HepG2 (cell line): ENCODE data around the gene KLF16. TPM values are rescaled to one million over a fixed set of nuclear protein-coding genes. Genes with fewer than 3 reads are reported as not detected.

Experiments used
- AHR ChIP-seq: IDR thresholded peaks from 2 replicates; pipeline ENCODE4 v1.6.1; 2018; ENCODE audit warnings: missing genetic modification reagents, missing compliant biosample characterization
- ATM ChIP-seq: fragments of 450-650 bp; IDR thresholded peaks from 2 replicates; pipeline ENCODE4 v1.7.1; 2017; ENCODE audit warnings: mild to moderate bottlenecking, borderline replicate concordance
- CEBPB ChIP-seq: IDR thresholded peaks from 2 replicates; pipeline ENCODE4 v1.6.1; 2011; ENCODE audit warnings: low read depth, low read length, improper control_type of control experiment, borderline replicate concordance
- DMTF1 ChIP-seq: sonication (generic); formaldehyde crosslinking; IDR thresholded peaks from 2 replicates; pipeline ENCODE4 v1.4.0; 2020; ENCODE audit warnings: mild to moderate bottlenecking, missing genetic modification reagents
- ELF4 ChIP-seq: sonication (generic); formaldehyde crosslinking; IDR thresholded peaks from 2 replicates; pipeline ENCODE4 v1.5.0; 2020; ENCODE audit warnings: missing genetic modification reagents, mild to moderate bottlenecking, moderate library complexity, borderline replicate concordance
- FOXA1 ChIP-seq, 2 experiments: fragments of 450-650 bp in 1 of 2; sonication (generic) in 1 of 2; formaldehyde crosslinking in 1 of 2; IDR thresholded peaks; 2 replicates each; pipeline versions ENCODE4 v1.4.0 to v1.6.1; 2016 to 2020; ENCODE audit warnings: missing genetic modification reagents in 1 of 2
- HOXA7 ChIP-seq: sonication (generic); formaldehyde crosslinking; IDR thresholded peaks from 2 replicates; pipeline ENCODE4 v1.8.1; 2022; ENCODE audit warnings: mild to moderate bottlenecking, missing genetic modification reagents, moderate library complexity
- MATR3 ChIP-seq: sonication (generic); formaldehyde crosslinking; IDR thresholded peaks from 2 replicates; pipeline ENCODE4 v1.4.0; 2020; ENCODE audit warnings: missing genetic modification reagents
- MIXL1 ChIP-seq: IDR thresholded peaks from 2 replicates; pipeline ENCODE4 v1.6.1; 2016
- MYC ChIP-seq: sonication (generic); formaldehyde crosslinking; IDR thresholded peaks from 2 replicates; pipeline ENCODE4 v1.9.0; 2021; ENCODE audit warnings: missing genetic modification reagents, borderline replicate concordance
- SALL2 ChIP-seq: sonication (generic); formaldehyde crosslinking; IDR thresholded peaks from 2 replicates; pipeline ENCODE4 v1.8.1; 2023; ENCODE audit warnings: mild to moderate bottlenecking, missing genetic modification reagents, inconsistent platforms
- SIN3B ChIP-seq: fragments of 150-350 bp; IDR thresholded peaks from 2 replicates; pipeline ENCODE4 v1.6.1; 2014; ENCODE audit warnings: low read length
- SRF ChIP-seq: IDR thresholded peaks from 2 replicates; pipeline ENCODE4 v1.6.1; 2011; ENCODE audit warnings: mild to moderate bottlenecking, low read depth, low read length, moderate library complexity
- TBL1XR1 ChIP-seq: fragments of 150-350 bp; IDR thresholded peaks from 2 replicates; pipeline ENCODE4 v1.6.1; 2014; ENCODE audit warnings: borderline replicate concordance, low read length; ENCODE audit not compliant: partially characterized antibody
- ZBTB14 ChIP-seq: sonication (generic); formaldehyde crosslinking; IDR thresholded peaks from 2 replicates; pipeline ENCODE4 v1.4.0; 2020; ENCODE audit warnings: missing genetic modification reagents
- ZBTB7A ChIP-seq: sonication (generic); formaldehyde crosslinking; IDR thresholded peaks from 2 replicates; pipeline ENCODE4 v1.8.0; 2022; ENCODE audit warnings: mild to moderate bottlenecking, missing genetic modification reagents
- ZBTB8A ChIP-seq: sonication (generic); formaldehyde crosslinking; IDR thresholded peaks from 2 replicates; pipeline ENCODE4 v1.4.0; 2020; ENCODE audit warnings: mild to moderate bottlenecking, low read depth, missing genetic modification reagents, borderline replicate concordance
- ZFX ChIP-seq: sonication (generic); formaldehyde crosslinking; IDR thresholded peaks from 2 replicates; pipeline ENCODE4 v1.4.0; 2020; ENCODE audit warnings: mild to moderate bottlenecking, low read depth, missing genetic modification reagents, moderate library complexity
- ZMYM3 ChIP-seq: sonication (generic); formaldehyde crosslinking; IDR thresholded peaks from 2 replicates; pipeline ENCODE4 v1.5.1; 2020; ENCODE audit warnings: mild to moderate bottlenecking, missing genetic modification reagents
- ZNF563 ChIP-seq: sonication (generic); formaldehyde crosslinking; IDR thresholded peaks from 2 replicates; pipeline ENCODE4 v1.8.0; 2022; ENCODE audit warnings: mild to moderate bottlenecking, moderate library complexity, missing genetic modification reagents
- ZNF616 ChIP-seq: sonication (generic); formaldehyde crosslinking; IDR thresholded peaks from 2 replicates; pipeline ENCODE4 v1.5.0; 2020; ENCODE audit warnings: low read depth, mild to moderate bottlenecking, missing genetic modification reagents
- ZNF629 ChIP-seq: sonication (generic); formaldehyde crosslinking; conservative IDR thresholded peaks from 2 replicates; pipeline ENCODE4 v1.5.0; 2020; ENCODE audit warnings: missing genetic modification reagents
- ZNF788 ChIP-seq: sonication (generic); formaldehyde crosslinking; IDR thresholded peaks from 2 replicates; pipeline ENCODE4 v1.5.0; 2020; ENCODE audit warnings: mild to moderate bottlenecking, missing genetic modification reagents, borderline replicate concordance
- polyA plus RNA-seq, 8 experiments: library from polyadenylated mRNA; depleted of rRNA in 3 of 8; stranded (reverse) in 7 of 8; unstranded in 1 of 8; fragments of >200 nt; fragmentation: Illumina TruSeq in 4 of 8; extraction: Trizol in 4 of 8; gene quantifications; 2 replicates each; pipeline versions ENCODE4 v1.2.1 to v1.2.3, GENCODE V29; 2011 to 2016; ENCODE audit warnings: low read depth in 4 of 8, missing spikeins in 1 of 8, mixed read lengths in 1 of 8; ENCODE audit not compliant: insufficient read depth in 1 of 8
- total RNA-seq, 5 experiments: library from RNA; depleted of rRNA; stranded (reverse); fragments of >200 nt; fragmentation: Illumina TruSeq; extraction: Trizol; gene quantifications; 2 replicates each; pipeline ENCODE4 v1.2.3, GENCODE V29; 2016; ENCODE audit warnings: low read depth in 1 of 5
- TF ChIP-seq, protein P1 (sequence below): sonication (generic); formaldehyde crosslinking; IDR thresholded peaks from 2 replicates; pipeline ENCODE4 v1.9.0; 2021; ENCODE audit warnings: missing genetic modification reagents, mild to moderate bottlenecking, borderline replicate concordance
- TF ChIP-seq, protein P2 (sequence below): sonication (generic); formaldehyde crosslinking; IDR thresholded peaks from 2 replicates; pipeline ENCODE4 v1.9.0; 2021; ENCODE audit warnings: missing genetic modification reagents, borderline replicate concordance

Gene KLF16
- total and polyA plus RNA-seq, 2 of the 13 experiments (the other 11 are each of a cell fraction or from before 2014, with no cell fraction given), result 3.5 to 6.7 TPM

DNA sequence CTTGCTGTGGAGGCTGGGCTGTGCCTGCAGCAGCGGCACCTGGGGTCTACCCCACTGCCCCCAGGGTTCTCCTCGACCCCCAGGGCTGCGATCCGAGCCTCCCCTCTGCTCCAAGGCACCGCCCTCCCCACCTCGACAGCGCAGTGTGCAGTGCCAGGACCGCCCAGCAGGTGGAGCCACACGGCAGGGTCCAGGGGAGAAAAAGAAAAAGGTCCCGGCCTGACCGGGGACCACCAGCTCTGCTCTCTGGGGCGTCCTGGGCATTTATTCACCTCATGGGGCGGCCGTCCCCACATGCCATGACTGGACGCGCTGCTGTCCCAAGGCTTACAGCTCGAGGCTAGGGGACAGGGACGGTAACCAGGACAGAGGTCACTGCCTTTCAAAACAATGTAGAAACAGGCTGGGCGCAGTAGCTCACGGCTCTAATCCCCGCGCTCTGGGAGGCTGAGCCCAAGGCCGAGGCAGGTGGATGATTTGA is 25.7 kb downstream of the KLF16 start (continued):
- TF ChIP-seq TBL1XR1, result no peak
- no peak for TF ChIP-seq DMTF1
- TF ChIP-seq ZNF563 (CRISPR knock-in tag), result no peak
- TF ChIP-seq SIN3B, result no peak
- TF ChIP-seq ELF4, result no peak
- TF ChIP-seq MATR3 (CRISPR knock-in tag), result no peak
- no peak for TF ChIP-seq SALL2 (CRISPR knock-in tag)
- no peak for TF ChIP-seq ZNF616 (CRISPR knock-in tag)
- TF ChIP-seq, protein P1, sequence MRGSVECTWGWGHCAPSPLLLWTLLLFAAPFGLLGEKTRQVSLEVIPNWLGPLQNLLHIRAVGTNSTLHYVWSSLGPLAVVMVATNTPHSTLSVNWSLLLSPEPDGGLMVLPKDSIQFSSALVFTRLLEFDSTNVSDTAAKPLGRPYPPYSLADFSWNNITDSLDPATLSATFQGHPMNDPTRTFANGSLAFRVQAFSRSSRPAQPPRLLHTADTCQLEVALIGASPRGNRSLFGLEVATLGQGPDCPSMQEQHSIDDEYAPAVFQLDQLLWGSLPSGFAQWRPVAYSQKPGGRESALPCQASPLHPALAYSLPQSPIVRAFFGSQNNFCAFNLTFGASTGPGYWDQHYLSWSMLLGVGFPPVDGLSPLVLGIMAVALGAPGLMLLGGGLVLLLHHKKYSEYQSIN (CRISPR knock-in tag), result no peak
- peak; percentile 11; the same call in 1 of the 2 replicates for TF ChIP-seq ZMYM3 (CRISPR knock-in tag)
- TF ChIP-seq MIXL1 (CRISPR knock-in tag), result no peak
- no peak for TF ChIP-seq ZBTB14 (CRISPR knock-in tag)
- no peak for TF ChIP-seq SRF
- TF ChIP-seq ZFX (CRISPR knock-in tag), result peak; percentile 25; the same call in 1 of the 2 replicates
- TF ChIP-seq, protein P2, sequence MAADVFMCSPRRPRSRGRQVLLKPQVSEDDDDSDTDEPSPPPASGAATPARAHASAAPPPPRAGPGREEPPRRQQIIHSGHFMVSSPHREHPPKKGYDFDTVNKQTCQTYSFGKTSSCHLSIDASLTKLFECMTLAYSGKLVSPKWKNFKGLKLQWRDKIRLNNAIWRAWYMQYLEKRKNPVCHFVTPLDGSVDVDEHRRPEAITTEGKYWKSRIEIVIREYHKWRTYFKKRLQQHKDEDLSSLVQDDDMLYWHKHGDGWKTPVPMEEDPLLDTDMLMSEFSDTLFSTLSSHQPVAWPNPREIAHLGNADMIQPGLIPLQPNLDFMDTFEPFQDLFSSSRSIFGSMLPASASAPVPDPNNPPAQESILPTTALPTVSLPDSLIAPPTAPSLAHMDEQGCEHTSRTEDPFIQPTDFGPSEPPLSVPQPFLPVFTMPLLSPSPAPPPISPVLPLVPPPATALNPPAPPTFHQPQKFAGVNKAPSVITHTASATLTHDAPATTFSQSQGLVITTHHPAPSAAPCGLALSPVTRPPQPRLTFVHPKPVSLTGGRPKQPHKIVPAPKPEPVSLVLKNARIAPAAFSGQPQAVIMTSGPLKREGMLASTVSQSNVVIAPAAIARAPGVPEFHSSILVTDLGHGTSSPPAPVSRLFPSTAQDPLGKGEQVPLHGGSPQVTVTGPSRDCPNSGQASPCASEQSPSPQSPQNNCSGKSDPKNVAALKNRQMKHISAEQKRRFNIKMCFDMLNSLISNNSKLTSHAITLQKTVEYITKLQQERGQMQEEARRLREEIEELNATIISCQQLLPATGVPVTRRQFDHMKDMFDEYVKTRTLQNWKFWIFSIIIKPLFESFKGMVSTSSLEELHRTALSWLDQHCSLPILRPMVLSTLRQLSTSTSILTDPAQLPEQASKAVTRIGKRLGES, result no peak
- TF ChIP-seq FOXA1 (IDR thresholded peaks at IDR 0.05), result no peak
- TF ChIP-seq FOXA1 (CRISPR knock-in tag; IDR thresholded peaks at IDR 0.05), result no peak
- TF ChIP-seq ZNF788 (CRISPR knock-in tag), result peak; percentile 65; the same call in 1 of the 2 replicates
- TF ChIP-seq ZBTB7A (CRISPR knock-in tag), result peak; percentile 43; the same call in 1 of the 2 replicates
- TF ChIP-seq CEBPB, result no peak
- no peak for TF ChIP-seq ZNF629 (CRISPR knock-in tag)
- TF ChIP-seq MYC (CRISPR knock-in tag), result no peak
- no peak for TF ChIP-seq HOXA7
- no peak for TF ChIP-seq AHR (CRISPR knock-in tag)
- no peak for TF ChIP-seq ATM
- TF ChIP-seq ZBTB8A (CRISPR knock-in tag), result no peak
